ENCODE data around the gene ZNF563.
A peak's percentile ranks its signal among the peaks of the same experiment; 100 is the strongest.
"Not testable (repeated sequence)": the region's sequence is repeated elsewhere in the genome, so short reads cannot be mapped to it uniquely, and the experiment has no call there.

ZNF563 gene

GRCh38 chr19:12333162-12334159 lies at the start of gene ZNF563:
Gene ZNF563, minus strand, starts transcription at chr19:12333633. Its CDS starts 151 bp downstream, at chr19:12333482.
- DNase-seq: peak; percentile 98

GRCh38 chr19:12380444-12380737 lies 47.0 kb upstream of the ZNF563 start:
- no peak for DNase-seq

GRCh38 chr19:12379732-12380443 lies 46.5 kb upstream of the ZNF563 start:
- DNase-seq: no peak

GRCh38 chr19:12374026-12374425 lies 40.6 kb upstream of the ZNF563 start:
- no peak for DNase-seq

GRCh38 chr19:12365236-12366162 lies 32.1 kb upstream of the ZNF563 start, which contains the start of gene ZNF442:
Gene ZNF442, minus strand, starts transcription at chr19:12365683. Its CDS starts 2,052 bp downstream, at chr19:12363631.
- DNase-seq: peak; percentile 85

GRCh38 chr19:12364391-12365235 lies 31.2 kb upstream of the ZNF563 start:
- DNase-seq: no peak

- DNase-seq: not testable (repeated sequence)
Observed at GRCh38 chr19:12362236-12362635, 28.8 kb upstream of the ZNF563 start.

GRCh38 chr19:12353375-12353774 lies 19.9 kb upstream of the ZNF563 start:
- DNase-seq: no peak

GRCh38 chr19:12350890-12351197 lies 17.4 kb upstream of the ZNF563 start:
- DNase-seq: no peak

GRCh38 chr19:12350185-12350889 lies 16.9 kb upstream of the ZNF563 start:
- DNase-seq: no peak

GRCh38 chr19:12346896-12347295 lies 13.5 kb upstream of the ZNF563 start:
- peak; percentile 62 for DNase-seq

GRCh38 chr19:12345197-12345596 lies 11.8 kb upstream of the ZNF563 start:
- DNase-seq: no peak

GRCh38 chr19:12331211-12331941 lies 2.1 kb downstream of the ZNF563 start:
- peak; percentile 64 for DNase-seq

GRCh38 chr19:12330340-12330739 lies 3.1 kb downstream of the ZNF563 start:
- no peak for DNase-seq

GRCh38 chr19:12325690-12326089 lies 7.7 kb downstream of the ZNF563 start:
- DNase-seq: no peak

GRCh38 chr19:12318782-12319413 lies 14.5 kb downstream of the ZNF563 start:
- no peak for DNase-seq

- DNase-seq: no peak
Observed at GRCh38 chr19:12314553-12314952, 18.9 kb downstream of the ZNF563 start.

- DNase-seq: not testable (repeated sequence)
Observed at GRCh38 chr19:12308891-12309290, 24.5 kb downstream of the ZNF563 start.

GRCh38 chr19:12295191-12295590 lies 38.2 kb downstream of the ZNF563 start:
- no peak for DNase-seq
